H9 (cell line): ENCODE results near the gene CERS6. TPM values are rescaled to one million over a fixed set of nuclear protein-coding genes. Genes with fewer than 3 reads are reported as not detected.

Experiments used
- DNase-seq: peaks from one replicate; pipeline ENCODE4 v3.0.0-alpha.2; 2017
- H2AFZ ChIP-seq: one replicate; pipeline ENCODE4 v1.6.1; 2013; ENCODE audit warnings: mild to moderate bottlenecking, low read length, control low read depth, moderate library complexity
- H2AK5ac ChIP-seq: 2 replicates; pipeline ENCODE4 v1.6.1; 2013; ENCODE audit warnings: low read length, control low read depth, mixed read lengths; ENCODE audit not compliant: insufficient read length
- H2BK120ac ChIP-seq: one replicate; pipeline ENCODE4 v1.6.1; 2013; ENCODE audit warnings: low read depth, mild to moderate bottlenecking, low read length, control low read depth, inconsistent platforms; ENCODE audit not compliant: poor library complexity, severe bottlenecking
- H2BK12ac ChIP-seq: 2 replicates; pipeline ENCODE4 v1.6.1; 2013; ENCODE audit warnings: low read length, control low read depth, mixed read lengths, low read depth; ENCODE audit not compliant: insufficient read length
- H2BK15ac ChIP-seq: 2 replicates; pipeline ENCODE4 v1.6.1; 2013; ENCODE audit warnings: low read depth, low read length, control low read depth
- H2BK20ac ChIP-seq: one replicate; pipeline ENCODE4 v1.6.1; 2013; ENCODE audit warnings: low read depth, mild to moderate bottlenecking, low read length, control low read depth, inconsistent platforms; ENCODE audit not compliant: poor library complexity, severe bottlenecking
- H2BK5ac ChIP-seq: 2 replicates; pipeline ENCODE4 v1.6.1; 2013; ENCODE audit warnings: low read length, control low read depth, mixed read lengths; ENCODE audit not compliant: insufficient read length
- H3K14ac ChIP-seq: 2 replicates; pipeline ENCODE4 v1.6.1; 2013; ENCODE audit warnings: low read length, control low read depth; ENCODE audit not compliant: insufficient read depth
- H3K18ac ChIP-seq: 2 replicates; pipeline ENCODE4 v1.6.1; 2013; ENCODE audit warnings: low read depth, mild to moderate bottlenecking, mixed read lengths, low read length, control low read depth; ENCODE audit not compliant: insufficient read length
- H3K23ac ChIP-seq: 2 replicates; pipeline ENCODE4 v1.6.1; 2013; ENCODE audit warnings: low read length, control low read depth, mixed read lengths, low read depth; ENCODE audit not compliant: insufficient read length
- H3K23me2 ChIP-seq: 2 replicates; pipeline ENCODE4 v1.6.1; 2013; ENCODE audit warnings: low read depth, mild to moderate bottlenecking, mixed read lengths, low read length, control low read depth; ENCODE audit not compliant: insufficient read length, poor library complexity, severe bottlenecking
- H3K27ac ChIP-seq: 2 replicates; pipeline ENCODE4 v1.5.1; 2013; ENCODE audit warnings: low read length, control low read depth, mixed read lengths, low read depth; ENCODE audit not compliant: insufficient read length
- H3K27me3 ChIP-seq: 2 replicates; pipeline ENCODE4 v1.6.1; 2013; ENCODE audit warnings: low read length, control low read depth, inconsistent platforms; ENCODE audit not compliant: insufficient read depth
- H3K4ac ChIP-seq: 2 replicates; pipeline ENCODE4 v1.6.1; 2013; ENCODE audit warnings: low read depth, mild to moderate bottlenecking, control low read depth, inconsistent platforms, low read length, moderate library complexity
- H3K4me1 ChIP-seq: 2 replicates; pipeline ENCODE4 v1.6.1; 2013; ENCODE audit warnings: low read length, control low read depth, inconsistent platforms; ENCODE audit not compliant: insufficient read depth
- H3K4me2 ChIP-seq: 2 replicates; pipeline ENCODE4 v1.6.1; 2013; ENCODE audit warnings: low read length, control low read depth, mixed read lengths; ENCODE audit not compliant: insufficient read length, insufficient read depth
- H3K56ac ChIP-seq: 2 replicates; pipeline ENCODE4 v1.6.1; 2013; ENCODE audit warnings: low read depth, mild to moderate bottlenecking, mixed read lengths, low read length, control low read depth; ENCODE audit not compliant: insufficient read length
- H3K79me1 ChIP-seq: 2 replicates; pipeline ENCODE4 v1.6.1; 2013; ENCODE audit warnings: low read depth, mild to moderate bottlenecking, moderate library complexity, low read length, control low read depth, inconsistent platforms; ENCODE audit not compliant: insufficient read depth, poor library complexity, severe bottlenecking
- H3K79me2 ChIP-seq: 2 replicates; pipeline ENCODE4 v1.6.1; 2013; ENCODE audit warnings: low read length, control low read depth, inconsistent platforms; ENCODE audit not compliant: insufficient read depth
- H3K9ac ChIP-seq: 2 replicates; pipeline ENCODE4 v1.6.1; 2013; ENCODE audit warnings: low read length, control low read depth, mixed read lengths; ENCODE audit not compliant: insufficient read length; ENCODE audit errors: extremely low read depth
- H3K9me3 ChIP-seq: one replicate; pipeline ENCODE4 v1.6.1; 2013; ENCODE audit warnings: low read depth, low read length, inconsistent platforms; ENCODE audit not compliant: control insufficient read depth
- H3T11ph ChIP-seq: one replicate; pipeline ENCODE4 v1.6.1; 2013; ENCODE audit warnings: mild to moderate bottlenecking, low read length, control low read depth, inconsistent platforms
- H4K20me1 ChIP-seq: one replicate; pipeline ENCODE4 v1.6.1; 2013; ENCODE audit not compliant: control insufficient read depth, insufficient read length, insufficient read depth
- H4K5ac ChIP-seq: 2 replicates; pipeline ENCODE4 v1.6.1; 2013; ENCODE audit warnings: low read depth, mild to moderate bottlenecking, mixed read lengths, low read length, control low read depth; ENCODE audit not compliant: insufficient read length
- H4K8ac ChIP-seq: replicated peaks from 2 replicates; pipeline ENCODE4 v1.6.1; 2013; ENCODE audit warnings: low read length, control low read depth, mixed read lengths, low read depth; ENCODE audit not compliant: insufficient read length
- H4K91ac ChIP-seq: 2 replicates; pipeline ENCODE4 v1.6.1; 2013; ENCODE audit warnings: low read depth, mild to moderate bottlenecking, moderate library complexity, mixed read lengths, low read length, control low read depth; ENCODE audit not compliant: insufficient read length
- H3K27ac Mint-ChIP-seq, 3 experiments: 2 replicates in 2 of 3; 3 replicates in 1 of 3; pipeline ENCODE4 v1.8.0; 2020 to 2021; ENCODE audit warnings: mixed read lengths in 3 of 3, mild to moderate bottlenecking in 1 of 3, moderate library complexity in 1 of 3
- H3K27me3 Mint-ChIP-seq: 2 replicates; pipeline ENCODE4 v1.8.0; 2021; ENCODE audit warnings: low read depth, mild to moderate bottlenecking, moderate library complexity, mixed read lengths
- H3K36me3 Mint-ChIP-seq, 3 experiments: 2 replicates in 2 of 3; 3 replicates in 1 of 3; pipeline ENCODE4 v1.8.0; 2020 to 2021; ENCODE audit warnings: low read depth in 3 of 3, mixed read lengths in 3 of 3; ENCODE audit not compliant: insufficient read depth in 1 of 3
- H3K4me1 Mint-ChIP-seq, 2 experiments: 2 replicates each; pipeline ENCODE4 v1.8.0; 2020; ENCODE audit warnings: mixed read lengths in 2 of 2
- H3K4me3 Mint-ChIP-seq, 2 experiments: 2 replicates in 1 of 2; 3 replicates in 1 of 2; pipeline ENCODE4 v1.8.0; 2020 to 2021; ENCODE audit warnings: mild to moderate bottlenecking in 2 of 2, mixed read lengths in 2 of 2, moderate library complexity in 1 of 2
- H3K9me3 Mint-ChIP-seq, 2 experiments: 2 replicates in 1 of 2; 3 replicates in 1 of 2; pipeline ENCODE4 v1.8.0; 2020; ENCODE audit warnings: mild to moderate bottlenecking in 2 of 2, mixed read lengths in 2 of 2, moderate library complexity in 1 of 2
- CTCF ChIP-seq: fragments of 200-600 bp; sonication (generic); conservative IDR thresholded peaks from 3 replicates; pipeline ENCODE4 v1.8.0; 2021; ENCODE audit warnings: antibody characterized with exemption, mild to moderate bottlenecking
- WGBS: extraction: QIAGEN DNeasy Blood & Tissue Kit; methylation state at CpG from one replicate; pipeline ENCODE4 v1.1.7; 2013; ENCODE audit warnings: missing lambda C conversion rate, low lambda C conversion rate, mixed read lengths; ENCODE audit not compliant: insufficient read length; ENCODE audit errors: extremely low coverage; 5-methylcytosine and 5-hydroxymethylcytosine counted together
- total RNA-seq: library from RNA; stranded (reverse); gene quantifications from 2 replicates; pipeline ENCODE4 v1.2.1, GENCODE V29; 2021

CERS6 gene
- total RNA-seq, 1 experiment from 2014 or later = 17.7 TPM

GRCh38 chr2:168612719-168613118, 156.6 kb downstream of the CERS6 start:
- Histone ChIP-seq H3K79me2 (peaks cover 2% of the 10 kb centered on the region; the same call in 1 of the 2 replicates), H3K79me1 (no peaks in the 10 kb centered on the region), H2BK12ac (no peak overlapping the region), H2BK120ac (no peak overlapping the region), H3K9ac (no peak overlapping the region), H3K14ac (no peak overlapping the region), H3K18ac (no peak overlapping the region), H3K9me3 (no peaks in the 10 kb centered on the region), H3K4ac (no peak overlapping the region), H2AK5ac (no peak overlapping the region), H4K91ac (no peak overlapping the region), H4K5ac (no peak overlapping the region), H4K20me1 (no peaks in the 10 kb centered on the region), H3K27me3 (no peaks in the 10 kb centered on the region), H3K23me2 (no peaks in the 10 kb centered on the region), H2BK5ac (no peak overlapping the region), H3K23ac (no peak overlapping the region), H3K4me2 (no peak overlapping the region), H2AFZ (no peak overlapping the region), H4K8ac (no peak overlapping the region), H2BK20ac (no peak overlapping the region), H3K4me1 (no peaks in the 10 kb centered on the region), H3T11ph (no peak overlapping the region), H3K27ac (no peak overlapping the region), H3K56ac (no peak overlapping the region), H2BK15ac (no peak overlapping the region)
- DNase-seq = no peak
- no CpG with 5 or more reads among the region's 2 CpGs for WGBS
- peaks cover 19 to 48% (median 23%) of the 10 kb centered on the region in 3 experiments for H3K36me3 Mint-ChIP-seq
- H3K9me3 Mint-ChIP-seq = peaks cover 9 to 28% of the 10 kb centered on the region in 2 experiments; a peak in 4 of 5 replicates
- H3K27me3 Mint-ChIP-seq = no peaks in the 10 kb centered on the region
- peaks cover 2 to 5% of the 10 kb centered on the region in 2 experiments; a peak in 3 of 4 replicates for H3K4me1 Mint-ChIP-seq
- H3K27ac Mint-ChIP-seq = peak overlapping the region in 1 of 3 experiments; percentile 2; a peak in 1 of 7 replicates
- no peak for TF ChIP-seq CTCF
- H3K4me3 Mint-ChIP-seq = no peak overlapping the region
